PC-9 (cell line): ENCODE measurements around the gene LCOR. TPM values are rescaled to one million over a fixed set of nuclear protein-coding genes. Genes with fewer than 3 reads are reported as not detected.

Experiments
- BruUV-seq: library from RNA; stranded (reverse); fragments of 400-500 nt; replicated peaks from 2 replicates; lab custom pipeline; 2021; lab: Mats Ljungman, UMichigan
- CTCF ChIA-PET: fragments of 300-600 bp; sonication (Branson Sonifier 250); formaldehyde crosslinking; loops from one replicate; lab custom pipeline; 2022; ENCODE audit warnings: antibody characterized with exemption; lab: Charles Lee
- POLR2A ChIA-PET: fragments of 300-600 bp; sonication (Branson Sonifier 250); formaldehyde crosslinking; loops from one replicate; lab custom pipeline; 2022; ENCODE audit warnings: antibody characterized with exemption; ENCODE audit not compliant: unreplicated experiment; lab: Charles Lee
- DNase-seq, 2 experiments: peaks; one replicate each; pipeline versions ENCODE4 v3.0.0 to v3.0.0-alpha.2; 2015 to 2022; ENCODE audit warnings: mixed read lengths in 1 of 2
- H2AFZ ChIP-seq: fragments of 200-600 bp; sonication (generic); 2 replicates; pipeline ENCODE4 v1.8.1; 2017; ENCODE audit warnings: antibody characterized with exemption
- H3F3A ChIP-seq: fragments of 200-600 bp; sonication (generic); 2 replicates; pipeline ENCODE4 v1.8.1; 2017; ENCODE audit warnings: antibody characterized with exemption, mild to moderate bottlenecking, low read depth; ENCODE audit not compliant: insufficient read depth
- H3K27ac ChIP-seq: fragments of 200-600 bp; sonication (generic); 2 replicates; pipeline ENCODE4 v1.6.1; 2016; ENCODE audit warnings: mixed run types
- H3K27me3 ChIP-seq: fragments of 200-600 bp; sonication (generic); 2 replicates; pipeline ENCODE4 v1.6.1; 2016; ENCODE audit warnings: low read depth, mixed run types; ENCODE audit not compliant: insufficient read depth
- H3K36me3 ChIP-seq: fragments of 200-600 bp; sonication (generic); 2 replicates; pipeline ENCODE4 v1.6.1; 2016; ENCODE audit warnings: low read depth, mixed run types
- H3K4me1 ChIP-seq: fragments of 200-600 bp; sonication (generic); replicated peaks from 2 replicates; pipeline ENCODE4 v1.6.1; 2016; ENCODE audit warnings: mixed run types; ENCODE audit not compliant: insufficient read depth
- H3K4me2 ChIP-seq: fragments of 200-600 bp; sonication (generic); 2 replicates; pipeline ENCODE4 v1.6.1; 2017; ENCODE audit warnings: mixed run types
- H3K4me3 ChIP-seq: fragments of 200-600 bp; sonication (generic); 2 replicates; pipeline ENCODE4 v1.6.1; 2016; ENCODE audit warnings: mixed run types
- H3K79me2 ChIP-seq: fragments of 200-600 bp; sonication (generic); 2 replicates; pipeline ENCODE4 v1.6.1; 2017; ENCODE audit warnings: low read depth, mixed run types
- H3K9me2 ChIP-seq: fragments of 200-600 bp; sonication (generic); 2 replicates; pipeline ENCODE4 v1.8.1; 2017; ENCODE audit warnings: mild to moderate bottlenecking; ENCODE audit not compliant: insufficient read depth
- H3K9me3 ChIP-seq: fragments of 200-600 bp; sonication (generic); 2 replicates; pipeline ENCODE4 v1.8.1; 2016; ENCODE audit warnings: low read depth; ENCODE audit not compliant: insufficient read depth
- H4K20me1 ChIP-seq: fragments of 200-600 bp; sonication (generic); 2 replicates; pipeline ENCODE4 v1.8.1; 2017; ENCODE audit not compliant: insufficient read depth
- EZH2 ChIP-seq: fragments of 200-600 bp; sonication (generic); IDR thresholded peaks from 2 replicates; pipeline ENCODE4 v1.8.0; 2017; ENCODE audit warnings: antibody characterized with exemption, low read depth
- intact Hi-C: fragments of 100-400 bp; cut with micrococcal nuclease; formaldehyde crosslinking; loops from one replicate; pipeline ENCODE4 v1.10.0; 2022; ENCODE audit not compliant: unreplicated experiment
- total RNA-seq: library from RNA; stranded (reverse); gene quantifications from 2 replicates; pipeline ENCODE4 v1.2.3, GENCODE V29; 2021
- TF ChIP-seq, protein P1 (sequence below): fragments of 200-600 bp; sonication (generic); conservative IDR thresholded peaks from 2 replicates; pipeline ENCODE4 v1.6.1; 2017; ENCODE audit warnings: mixed run types, antibody characterized with exemption, mild to moderate bottlenecking, moderate library complexity

Gene LCOR
- total RNA-seq, 1 experiment from 2014 or later: 36.4 TPM

- H3K4me2 ChIP-seq: no peak overlapping the region
- H4K20me1 ChIP-seq: peaks cover 4% of the 10 kb centered on the region; the same call in 1 of the 2 replicates
These were observed 26.6 kb downstream of the LCOR start for GRCh38 chr10:96858706-96859050.

DNA sequence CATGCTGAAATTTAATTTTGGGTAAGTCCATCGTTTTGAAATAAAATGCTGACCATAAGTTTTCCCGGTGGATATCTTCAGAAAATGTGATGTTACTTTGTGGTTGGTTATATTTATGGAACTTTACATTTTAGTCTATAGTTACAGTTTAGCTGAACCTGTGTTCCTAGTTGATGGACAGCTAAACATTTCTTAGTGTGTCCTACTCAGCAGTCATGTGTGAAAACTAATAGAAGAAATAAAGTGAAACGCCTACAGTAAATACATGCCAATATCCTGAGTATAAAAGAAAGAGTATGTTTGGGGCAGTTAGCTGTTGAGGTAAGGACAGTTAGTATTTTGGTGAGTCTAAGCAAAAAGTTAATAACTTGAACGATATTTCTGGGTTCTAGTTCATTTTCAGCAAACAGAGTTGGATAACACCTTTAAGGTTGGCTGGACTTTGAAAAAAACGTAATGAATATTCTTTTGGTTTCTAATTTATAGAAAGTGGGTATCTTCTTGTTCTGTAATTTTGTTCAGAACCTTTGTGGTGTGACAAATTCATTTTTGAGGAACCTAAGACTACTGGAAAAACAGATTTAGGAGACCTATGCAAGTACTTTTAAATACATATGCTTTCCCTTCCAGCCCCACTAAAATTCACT lies 28.7 kb downstream of the LCOR start:
- peaks cover 28% of the 10 kb centered on the region for H3F3A ChIP-seq
- no peak overlapping the region for H2AFZ ChIP-seq
- no peaks in the 10 kb centered on the region for H3K27me3 ChIP-seq
- TF ChIP-seq, protein P1, sequence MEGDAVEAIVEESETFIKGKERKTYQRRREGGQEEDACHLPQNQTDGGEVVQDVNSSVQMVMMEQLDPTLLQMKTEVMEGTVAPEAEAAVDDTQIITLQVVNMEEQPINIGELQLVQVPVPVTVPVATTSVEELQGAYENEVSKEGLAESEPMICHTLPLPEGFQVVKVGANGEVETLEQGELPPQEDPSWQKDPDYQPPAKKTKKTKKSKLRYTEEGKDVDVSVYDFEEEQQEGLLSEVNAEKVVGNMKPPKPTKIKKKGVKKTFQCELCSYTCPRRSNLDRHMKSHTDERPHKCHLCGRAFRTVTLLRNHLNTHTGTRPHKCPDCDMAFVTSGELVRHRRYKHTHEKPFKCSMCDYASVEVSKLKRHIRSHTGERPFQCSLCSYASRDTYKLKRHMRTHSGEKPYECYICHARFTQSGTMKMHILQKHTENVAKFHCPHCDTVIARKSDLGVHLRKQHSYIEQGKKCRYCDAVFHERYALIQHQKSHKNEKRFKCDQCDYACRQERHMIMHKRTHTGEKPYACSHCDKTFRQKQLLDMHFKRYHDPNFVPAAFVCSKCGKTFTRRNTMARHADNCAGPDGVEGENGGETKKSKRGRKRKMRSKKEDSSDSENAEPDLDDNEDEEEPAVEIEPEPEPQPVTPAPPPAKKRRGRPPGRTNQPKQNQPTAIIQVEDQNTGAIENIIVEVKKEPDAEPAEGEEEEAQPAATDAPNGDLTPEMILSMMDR: no peak
- TF ChIP-seq EZH2: no peak
- no peak overlapping the region for H3K4me2 ChIP-seq
- H3K4me3 ChIP-seq: no peak overlapping the region
- ChIA-PET CTCF (no interaction called here), POLR2A (interaction anchor here (0.7 kb wide), 1 partner anchor 109 kb away, joined by 3 read pairs; no protein-coding TSS in a partner anchor)
- BruUV-seq: no TSS peak
- peaks cover 31% of the 10 kb centered on the region for H3K4me1 ChIP-seq
- intact Hi-C loops: no loop called here
- H3K9me3 ChIP-seq: no peaks in the 10 kb centered on the region
- no peak overlapping the region for H3K27ac ChIP-seq
- DNase-seq: no peak
- peaks cover 65% of the 10 kb centered on the region for H3K79me2 ChIP-seq
- H3K9me2 ChIP-seq: no peaks in the 10 kb centered on the region
- H4K20me1 ChIP-seq: peaks cover 12% of the 10 kb centered on the region; the same call in 1 of the 2 replicates
- no peaks in the 10 kb centered on the region; the same call in 1 of the 2 replicates for H3K36me3 ChIP-seq

More at GRCh38 chr10:96858706-96859050, 26.6 kb downstream of the LCOR start:
- Histone ChIP-seq H3K4me3 (no peak overlapping the region), H3K79me2 (peaks cover 64% of the 10 kb centered on the region), H3K9me2 (no peaks in the 10 kb centered on the region), H3K4me1 (peaks cover 14% of the 10 kb centered on the region), H3K36me3 (no peaks in the 10 kb centered on the region; the same call in 1 of the 2 replicates), H3K27me3 (no peaks in the 10 kb centered on the region), H3K9me3 (no peaks in the 10 kb centered on the region), H3K27ac (no peak overlapping the region), H2AFZ (no peak overlapping the region), H3F3A (peaks cover 14% of the 10 kb centered on the region)
- CTCF ChIA-PET: no interaction called here
- TF ChIP-seq, protein P1: no peak
- no peak for TF ChIP-seq EZH2
- POLR2A ChIA-PET: no interaction called here
- no peak for DNase-seq
- intact Hi-C loops: no loop called here
- no TSS peak for BruUV-seq

DNA sequence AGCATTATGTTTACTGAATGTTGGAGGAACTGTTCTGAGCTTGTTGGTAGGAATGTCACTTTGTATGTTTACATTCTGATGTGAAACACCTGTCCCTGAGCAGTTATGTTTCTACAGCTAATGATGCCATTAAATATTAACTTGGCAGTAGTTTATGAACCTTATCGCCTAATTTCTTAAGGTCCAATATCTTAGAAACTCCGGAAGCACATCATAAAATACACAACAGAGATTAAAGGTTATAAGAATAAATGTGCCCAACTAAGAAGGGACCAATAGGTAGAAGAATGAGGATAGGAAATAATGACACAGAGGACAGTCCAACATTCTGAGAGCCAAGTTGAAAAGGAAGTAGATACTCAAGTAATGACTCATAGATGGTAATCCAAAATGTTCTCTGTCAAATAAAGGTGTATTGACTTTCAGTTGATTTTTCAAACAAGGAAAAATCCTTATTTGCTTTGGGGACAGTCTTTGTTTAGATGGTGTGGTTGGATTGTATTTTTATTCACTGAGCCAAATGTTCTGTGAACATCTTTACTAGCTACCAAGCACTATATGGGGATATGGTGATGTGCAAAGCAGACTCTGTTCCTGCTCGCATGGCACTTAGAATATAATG lies 31.9 kb downstream of the LCOR start:
- CTCF ChIA-PET: no interaction called here
- Histone ChIP-seq H3K9me3 (no peaks in the 10 kb centered on the region), H3K79me2 (peaks cover 76% of the 10 kb centered on the region), H3K36me3 (no peaks in the 10 kb centered on the region; the same call in 1 of the 2 replicates), H3K4me1 (peaks cover 31% of the 10 kb centered on the region), H3F3A (peaks cover 28% of the 10 kb centered on the region), H3K4me2 (peak overlapping the region; percentile 47), H3K27ac (peak overlapping the region; percentile 84), H3K9me2 (no peaks in the 10 kb centered on the region), H4K20me1 (peaks cover 12% of the 10 kb centered on the region; the same call in 1 of the 2 replicates), H3K27me3 (no peaks in the 10 kb centered on the region), H3K4me3 (no peak overlapping the region), H2AFZ (no peak overlapping the region)
- intact Hi-C loops: no loop called here
- no peak for TF ChIP-seq EZH2
- BruUV-seq: no TSS peak
- DNase-seq: peak in 1 of 2 experiments; percentile 95
- POLR2A ChIA-PET: interaction anchor here (0.6 to 0.7 kb wide), 3 partner anchors 19 to 315 kb away, joined by 3 to 7 read pairs (median 4); no protein-coding TSS in a partner anchor
